Astrocyte (in vitro differentiated cells and primary cell): Measurements from ENCODE around the gene FRY.

Experiments used
- EZH2 ChIP-seq: IDR thresholded peaks from 2 replicates; pipeline ENCODE4 v1.6.1; 2012; ENCODE audit warnings: mild to moderate bottlenecking, low read length, inconsistent platforms; ENCODE audit not compliant: insufficient read depth
- TF ChIP-seq, protein P1 (sequence below): IDR thresholded peaks from 2 replicates; pipeline ENCODE4 v1.5.1; 2011; ENCODE audit warnings: low read depth, mild to moderate bottlenecking, inconsistent platforms, low read length, moderate library complexity; ENCODE audit not compliant: insufficient read depth

DNA sequence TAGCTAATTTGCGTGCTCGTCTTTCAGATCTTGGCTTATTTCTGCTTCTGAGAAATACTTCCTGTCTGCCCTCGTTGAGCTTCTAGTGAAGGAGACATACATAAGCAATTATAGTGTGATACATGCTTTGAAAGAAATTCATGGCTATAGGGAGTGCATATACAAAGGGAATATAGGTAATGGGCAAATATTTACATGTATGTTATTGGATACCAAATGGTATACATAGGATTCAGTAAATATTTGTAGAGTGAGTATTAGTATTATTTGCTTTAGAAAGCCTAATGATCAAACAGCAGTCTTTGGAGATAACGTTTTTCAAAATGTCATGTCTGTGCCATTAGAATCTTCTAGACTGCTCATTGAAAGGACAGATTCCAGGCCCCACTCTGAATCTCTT, 289.0 kb downstream of the FRY start:
- TF ChIP-seq, protein P1, sequence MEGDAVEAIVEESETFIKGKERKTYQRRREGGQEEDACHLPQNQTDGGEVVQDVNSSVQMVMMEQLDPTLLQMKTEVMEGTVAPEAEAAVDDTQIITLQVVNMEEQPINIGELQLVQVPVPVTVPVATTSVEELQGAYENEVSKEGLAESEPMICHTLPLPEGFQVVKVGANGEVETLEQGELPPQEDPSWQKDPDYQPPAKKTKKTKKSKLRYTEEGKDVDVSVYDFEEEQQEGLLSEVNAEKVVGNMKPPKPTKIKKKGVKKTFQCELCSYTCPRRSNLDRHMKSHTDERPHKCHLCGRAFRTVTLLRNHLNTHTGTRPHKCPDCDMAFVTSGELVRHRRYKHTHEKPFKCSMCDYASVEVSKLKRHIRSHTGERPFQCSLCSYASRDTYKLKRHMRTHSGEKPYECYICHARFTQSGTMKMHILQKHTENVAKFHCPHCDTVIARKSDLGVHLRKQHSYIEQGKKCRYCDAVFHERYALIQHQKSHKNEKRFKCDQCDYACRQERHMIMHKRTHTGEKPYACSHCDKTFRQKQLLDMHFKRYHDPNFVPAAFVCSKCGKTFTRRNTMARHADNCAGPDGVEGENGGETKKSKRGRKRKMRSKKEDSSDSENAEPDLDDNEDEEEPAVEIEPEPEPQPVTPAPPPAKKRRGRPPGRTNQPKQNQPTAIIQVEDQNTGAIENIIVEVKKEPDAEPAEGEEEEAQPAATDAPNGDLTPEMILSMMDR = no peak
- no peak for TF ChIP-seq EZH2
